Brain microvascular endothelial cell (primary cell): ENCODE results near the gene GPC5.
A peak's percentile ranks its signal among the peaks of the same experiment; 100 is the strongest.
"Not testable (repeated sequence)": the region's sequence is repeated elsewhere in the genome, so short reads cannot be mapped to it uniquely, and the experiment has no call there.

ENCODE experiments used
- DNase-seq: peaks from one replicate; pipeline ENCODE4 v3.0.0-alpha.2; 2020
- H3K27ac ChIP-seq: fragments of 250-450 bp; sonication (Bioruptor Pico); 2 replicates; pipeline ENCODE4 v1.5.1; 2020; ENCODE audit warnings: mild to moderate bottlenecking, moderate library complexity
- H3K27me3 ChIP-seq: fragments of 250-450 bp; sonication (Bioruptor Pico); replicated peaks from 2 replicates; pipeline ENCODE4 v1.5.1; 2020; ENCODE audit warnings: mild to moderate bottlenecking
- H3K36me3 ChIP-seq: fragments of 250-450 bp; sonication (Bioruptor Pico); replicated peaks from 2 replicates; pipeline ENCODE4 v1.5.1; 2020; ENCODE audit warnings: mild to moderate bottlenecking
- H3K4me3 ChIP-seq: 2 replicates; pipeline ENCODE4 v1.5.1; 2011; ENCODE audit warnings: low read depth, mild to moderate bottlenecking, control low read depth, low read length, moderate library complexity
- CTCF ChIP-seq: IDR thresholded peaks from 2 replicates; pipeline ENCODE4 v1.5.1; 2011; ENCODE audit warnings: low read depth, mild to moderate bottlenecking, moderate library complexity, low read length, control low read depth, inconsistent platforms; ENCODE audit errors: missing control alignments
- in situ Hi-C: cut with HindIII; loops from 2 replicates; pipeline ENCODE4 v1.10.0; 2017; ENCODE audit warnings: low sequenced_read_pairs, low pct_ligation_motif_present

GPC5 gene

DNA sequence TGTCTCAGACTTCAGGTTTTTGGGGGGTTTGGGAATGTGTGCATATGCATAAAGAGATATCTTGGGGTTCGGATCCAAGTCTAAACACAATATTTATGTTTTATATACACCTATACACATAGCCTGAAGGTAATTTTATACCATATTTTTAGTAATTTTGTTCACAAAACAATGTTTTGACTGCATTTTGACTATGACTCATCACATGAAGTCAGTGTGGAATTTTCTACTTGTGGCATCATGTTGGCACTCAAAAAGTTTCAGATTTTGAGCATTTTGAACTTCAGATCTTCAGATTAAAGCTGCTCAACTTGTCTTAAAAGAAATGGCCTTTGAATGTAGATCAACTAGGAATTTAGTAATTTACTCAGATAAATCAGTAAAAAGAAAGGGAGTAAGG is 1115.3 kb downstream of the GPC5 start:
- Histone ChIP-seq H3K27me3 (no peaks in the 10 kb centered on the region), H3K27ac (no peak overlapping the region), H3K4me3 (no peak overlapping the region), H3K36me3 (no peaks in the 10 kb centered on the region)
- DNase-seq = no peak
- TF ChIP-seq CTCF = no peak
- in situ Hi-C loops = no loop called here

DNA sequence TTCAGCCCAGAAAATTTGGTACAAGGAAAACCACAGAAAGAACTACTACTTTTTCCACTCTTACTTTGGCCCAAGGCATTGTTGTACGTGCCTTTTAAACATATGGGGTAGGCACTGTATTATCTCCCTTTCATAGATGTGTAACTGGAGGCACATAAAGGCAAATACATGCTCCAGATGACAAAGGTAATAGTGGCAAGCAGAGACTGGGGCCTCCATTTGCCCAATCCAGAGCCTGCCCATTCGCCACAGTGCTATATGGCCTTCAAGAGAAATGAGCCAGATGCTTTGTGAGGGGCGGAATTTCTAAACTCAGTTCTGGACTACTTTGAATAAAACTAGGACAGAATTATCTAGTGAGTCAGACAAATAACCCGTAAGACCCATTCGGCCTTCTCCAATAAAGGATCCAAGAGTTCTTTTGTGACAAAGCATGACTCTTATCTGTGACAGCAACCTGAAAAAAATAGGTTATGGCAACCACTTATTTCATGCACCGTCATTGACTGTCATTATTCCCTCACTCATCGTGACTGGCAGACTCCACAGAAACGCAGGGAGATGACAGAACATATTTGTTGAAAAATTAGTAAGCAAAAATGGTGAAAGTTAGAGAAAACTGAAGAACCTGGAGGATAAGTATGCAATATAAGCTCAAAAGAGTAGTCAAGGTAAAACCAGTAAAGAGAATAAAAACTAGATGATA is 1116.2 kb downstream of the GPC5 start:
- no peak for DNase-seq
- no peak for TF ChIP-seq CTCF
- in situ Hi-C loops = no loop called here
- Histone ChIP-seq H3K27me3 (no peaks in the 10 kb centered on the region), H3K27ac (no peak overlapping the region), H3K4me3 (no peak overlapping the region), H3K36me3 (no peaks in the 10 kb centered on the region)

DNA sequence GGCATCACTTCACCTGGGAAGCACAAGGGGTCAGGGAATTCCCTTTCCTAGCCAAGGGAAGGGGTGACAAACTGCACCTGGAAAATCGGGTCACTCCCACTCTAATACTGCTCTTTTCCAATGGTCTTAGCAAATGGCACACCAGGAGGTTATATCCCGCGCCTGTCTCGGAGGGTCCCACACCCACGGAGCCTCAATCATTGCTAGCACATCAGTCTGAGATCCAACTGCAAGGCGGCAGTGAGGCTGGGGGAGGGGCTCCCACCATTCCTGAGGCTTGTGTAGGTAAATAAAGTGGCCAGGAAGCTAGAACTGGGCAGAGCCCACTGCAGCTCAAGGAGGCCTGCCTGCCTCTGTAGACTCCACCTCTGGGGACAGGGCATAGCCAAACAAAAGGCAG is 1118.5 kb downstream of the GPC5 start:
- H3K27me3 ChIP-seq, in situ Hi-C loops, H3K27ac ChIP-seq, DNase-seq, H3K4me3 ChIP-seq, H3K36me3 ChIP-seq: not testable (repeated sequence)

GRCh38 chr13:92518622-92519021 is 1120.2 kb downstream of the GPC5 start:
- DNase-seq, H3K4me3 ChIP-seq, H3K27ac ChIP-seq, H3K27me3 ChIP-seq, in situ Hi-C loops, H3K36me3 ChIP-seq: not testable (repeated sequence)

GRCh38 chr13:92530364-92530763 is 1131.9 kb downstream of the GPC5 start:
- Histone ChIP-seq H3K36me3 (no peaks in the 10 kb centered on the region), H3K4me3 (no peak overlapping the region), H3K27me3 (no peaks in the 10 kb centered on the region), H3K27ac (no peak overlapping the region)
- in situ Hi-C loops = no loop called here
- no peak for DNase-seq
- peak; percentile 16 for TF ChIP-seq CTCF

DNA sequence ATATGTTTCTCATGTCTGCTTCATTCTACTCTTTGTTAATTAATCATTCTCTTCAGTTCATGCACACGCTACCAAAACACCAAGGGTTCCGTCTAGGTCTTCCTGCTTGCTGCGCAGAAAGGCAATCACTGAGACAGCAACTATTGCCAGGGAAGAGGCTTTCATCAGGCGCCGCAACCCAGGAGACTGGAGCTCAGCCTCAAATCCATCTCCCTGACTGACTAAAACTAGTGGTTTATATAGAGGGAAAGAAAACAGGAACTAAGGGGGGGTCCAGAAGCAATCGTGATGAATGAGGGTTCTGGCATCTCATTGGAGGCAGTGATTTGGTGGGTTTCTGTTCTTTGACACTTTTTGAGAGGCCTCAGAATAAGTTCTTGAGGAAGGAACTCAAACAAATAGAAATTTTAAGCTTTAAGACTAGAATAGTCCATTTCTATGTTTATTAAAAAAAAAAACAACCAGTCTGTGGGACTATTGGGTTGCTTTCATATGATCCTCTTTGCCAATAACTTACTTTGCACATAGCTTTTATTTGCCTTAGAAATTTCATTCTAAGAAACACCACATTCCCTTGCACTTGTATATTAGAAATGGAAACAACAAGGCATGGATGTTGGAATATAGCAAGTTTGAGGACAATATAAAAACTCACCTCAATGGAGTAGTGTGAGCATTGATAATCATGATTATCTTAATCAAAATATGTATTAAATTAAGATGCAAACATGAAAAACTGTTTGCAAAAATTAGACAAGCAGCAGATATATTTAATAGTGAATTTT is 1137.0 kb downstream of the GPC5 start:
- no peak for TF ChIP-seq CTCF
- Histone ChIP-seq H3K27me3 (no peaks in the 10 kb centered on the region), H3K27ac (no peak overlapping the region), H3K36me3 (no peaks in the 10 kb centered on the region), H3K4me3 (no peak overlapping the region)
- in situ Hi-C loops = no loop called here
- DNase-seq = no peak
